Measurements from ENCODE around the gene CNOT3.

DNA sequence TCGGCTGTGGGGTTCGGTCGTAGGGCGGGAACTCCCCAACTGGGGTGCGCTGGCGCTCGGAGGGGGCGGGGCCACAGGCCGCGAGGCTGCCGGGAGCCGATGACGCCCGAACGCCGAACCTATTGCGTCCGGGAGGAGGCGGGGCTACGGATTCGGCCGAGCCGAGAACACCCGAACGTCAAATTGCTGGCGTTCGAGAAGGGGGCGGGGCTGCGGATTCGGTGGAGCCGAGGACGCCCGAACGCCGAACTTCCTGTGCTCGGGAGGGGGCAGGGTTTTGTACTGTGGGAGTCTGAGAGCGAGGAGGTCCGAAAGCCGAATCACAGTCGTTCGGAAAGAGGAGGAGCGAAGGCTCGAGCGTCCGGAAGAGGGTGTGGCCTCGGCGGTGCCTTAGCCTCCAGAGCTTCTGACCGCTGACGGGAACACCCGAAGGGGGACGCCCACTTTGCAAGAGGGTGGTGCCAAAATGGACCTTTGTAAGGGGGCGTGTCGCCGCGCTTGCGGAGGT is 53.0 kb downstream of the CNOT3 start:
- TF ChIP-seq, protein P1, sequence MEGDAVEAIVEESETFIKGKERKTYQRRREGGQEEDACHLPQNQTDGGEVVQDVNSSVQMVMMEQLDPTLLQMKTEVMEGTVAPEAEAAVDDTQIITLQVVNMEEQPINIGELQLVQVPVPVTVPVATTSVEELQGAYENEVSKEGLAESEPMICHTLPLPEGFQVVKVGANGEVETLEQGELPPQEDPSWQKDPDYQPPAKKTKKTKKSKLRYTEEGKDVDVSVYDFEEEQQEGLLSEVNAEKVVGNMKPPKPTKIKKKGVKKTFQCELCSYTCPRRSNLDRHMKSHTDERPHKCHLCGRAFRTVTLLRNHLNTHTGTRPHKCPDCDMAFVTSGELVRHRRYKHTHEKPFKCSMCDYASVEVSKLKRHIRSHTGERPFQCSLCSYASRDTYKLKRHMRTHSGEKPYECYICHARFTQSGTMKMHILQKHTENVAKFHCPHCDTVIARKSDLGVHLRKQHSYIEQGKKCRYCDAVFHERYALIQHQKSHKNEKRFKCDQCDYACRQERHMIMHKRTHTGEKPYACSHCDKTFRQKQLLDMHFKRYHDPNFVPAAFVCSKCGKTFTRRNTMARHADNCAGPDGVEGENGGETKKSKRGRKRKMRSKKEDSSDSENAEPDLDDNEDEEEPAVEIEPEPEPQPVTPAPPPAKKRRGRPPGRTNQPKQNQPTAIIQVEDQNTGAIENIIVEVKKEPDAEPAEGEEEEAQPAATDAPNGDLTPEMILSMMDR (IDR thresholded peaks at IDR 0.05), result no peak
- TF ChIP-seq POLR2A (IDR thresholded peaks at IDR 0.05), result no peak
